Peyer's patch (tissue), 4 donors: Measurements from ENCODE around the gene SLC22A23.

Experiments used
- CTCF ChIP-seq, 6 experiments: fragments of 450-650 bp in 4 of 6; fragments of 200-600 bp in 2 of 6; sonication (generic) in 1 of 6; IDR thresholded peaks; one replicate each; pipeline ENCODE4 v1.5.1; 2017 to 2019; ENCODE audit warnings: antibody characterized with exemption in 6 of 6, mild to moderate bottlenecking in 3 of 6, moderate library complexity in 1 of 6
- POLR2A ChIP-seq, 2 donors: fragments of 450-650 bp; IDR thresholded peaks; one replicate each; pipeline ENCODE4 v1.5.1; 2017; ENCODE audit warnings: antibody characterized with exemption in 2 of 2, mild to moderate bottlenecking in 2 of 2, moderate library complexity in 2 of 2

GRCh38 chr6:3317741-3318211, 139.1 kb downstream of the SLC22A23 start:
- no peak for TF ChIP-seq POLR2A (IDR thresholded peaks at IDR 0.05)
- no peak for TF ChIP-seq CTCF (IDR thresholded peaks at IDR 0.05)
